Parathyroid adenoma (tissue), 2 donors: Measurements from ENCODE around the gene ZFAND3.

Experiments used
- H2AFZ ChIP-seq: fragments of 300-600 bp; sonication (generic); one replicate; pipeline ENCODE4 v1.7.0; 2017; ENCODE audit warnings: antibody characterized with exemption, mild to moderate bottlenecking
- H3K27ac ChIP-seq: fragments of 300-600 bp; sonication (generic); one replicate; pipeline ENCODE4 v1.7.0; 2017
- H3K27me3 ChIP-seq: fragments of 300-600 bp; sonication (generic); one replicate; pipeline ENCODE4 v1.7.0; 2017; ENCODE audit warnings: low read length; ENCODE audit not compliant: control insufficient read depth, insufficient read depth
- H3K36me3 ChIP-seq: fragments of 300-600 bp; sonication (generic); one replicate; pipeline ENCODE4 v1.7.0; 2017; ENCODE audit warnings: low read length; ENCODE audit not compliant: control insufficient read depth, insufficient read depth
- H3K4me1 ChIP-seq: fragments of 300-600 bp; sonication (generic); one replicate; pipeline ENCODE4 v1.7.0; 2017; ENCODE audit warnings: control low read depth
- H3K4me2 ChIP-seq: fragments of 300-600 bp; sonication (generic); one replicate; pipeline ENCODE4 v1.7.0; 2017; ENCODE audit warnings: low read length
- H3K4me3 ChIP-seq: fragments of 300-600 bp; sonication (generic); one replicate; pipeline ENCODE4 v1.7.0; 2017; ENCODE audit warnings: low read depth, low read length
- H3K79me2 ChIP-seq: fragments of 300-600 bp; sonication (generic); one replicate; pipeline ENCODE4 v1.7.0; 2017; ENCODE audit warnings: control low read depth
- H3K9ac ChIP-seq: fragments of 300-600 bp; sonication (generic); one replicate; pipeline ENCODE4 v1.7.0; 2017; ENCODE audit warnings: mild to moderate bottlenecking
- H3K9me3 ChIP-seq: fragments of 300-600 bp; sonication (generic); one replicate; pipeline ENCODE4 v1.7.0; 2017; ENCODE audit warnings: low read length; ENCODE audit not compliant: control insufficient read depth
- CTCF ChIP-seq: fragments of 300-600 bp; sonication (generic); IDR thresholded peaks from one replicate; pipeline ENCODE4 v1.7.0; 2017; ENCODE audit warnings: antibody characterized with exemption, mild to moderate bottlenecking
- donor health status: primary hyperparathyroidism.

ZFAND3 gene

GRCh38 chr6:37866590-37867507 is 47.3 kb downstream of the ZFAND3 start:
- no peak for TF ChIP-seq CTCF
- H3K4me2 ChIP-seq, result no peak overlapping the region

GRCh38 chr6:37867756-37868446 is 48.4 kb downstream of the ZFAND3 start:
- Histone ChIP-seq H2AFZ (no peak overlapping the region), H3K79me2 (peaks cover 82% of the 10 kb centered on the region), H3K9ac (no peak overlapping the region), H3K27me3 (no peaks in the 10 kb centered on the region), H3K36me3 (no peaks in the 10 kb centered on the region), H3K4me2 (no peak overlapping the region), H3K9me3 (no peaks in the 10 kb centered on the region), H3K4me1 (peaks cover 4% of the 10 kb centered on the region), H3K4me3 (no peak overlapping the region), H3K27ac (no peak overlapping the region)
- no peak for TF ChIP-seq CTCF

More at GRCh38 chr6:37866590-37867507, 47.3 kb downstream of the ZFAND3 start:
- no peak overlapping the region for H3K4me3 ChIP-seq
- no peak overlapping the region for H3K27ac ChIP-seq
- no peaks in the 10 kb centered on the region for H3K27me3 ChIP-seq
- peaks cover 83% of the 10 kb centered on the region for H3K79me2 ChIP-seq
- no peak overlapping the region for H3K9ac ChIP-seq
- H3K9me3 ChIP-seq, result no peaks in the 10 kb centered on the region
- H3K36me3 ChIP-seq, result no peaks in the 10 kb centered on the region
- peaks cover 6% of the 10 kb centered on the region for H3K4me1 ChIP-seq
- no peak overlapping the region for H2AFZ ChIP-seq

- no peaks in the 10 kb centered on the region for H3K27me3 ChIP-seq
- no peak for TF ChIP-seq CTCF
- no peak overlapping the region for H2AFZ ChIP-seq
- H3K4me3 ChIP-seq, result no peak overlapping the region
- H3K4me1 ChIP-seq, result peaks cover 4% of the 10 kb centered on the region
- peaks cover 80% of the 10 kb centered on the region for H3K79me2 ChIP-seq
- H3K9ac ChIP-seq, result no peak overlapping the region
- H3K36me3 ChIP-seq, result no peaks in the 10 kb centered on the region
- no peak overlapping the region for H3K27ac ChIP-seq
- H3K9me3 ChIP-seq, result no peaks in the 10 kb centered on the region
- no peak overlapping the region for H3K4me2 ChIP-seq
Observed at GRCh38 chr6:37868447-37868825, 48.9 kb downstream of the ZFAND3 start.

- no peaks in the 10 kb centered on the region for H3K9me3 ChIP-seq
- no peak overlapping the region for H3K4me3 ChIP-seq
- peaks cover 7% of the 10 kb centered on the region for H3K4me1 ChIP-seq
- H3K4me2 ChIP-seq, result no peak overlapping the region
- no peak overlapping the region for H2AFZ ChIP-seq
- no peak overlapping the region for H3K9ac ChIP-seq
- peaks cover 68% of the 10 kb centered on the region for H3K79me2 ChIP-seq
- no peak for TF ChIP-seq CTCF
- no peaks in the 10 kb centered on the region for H3K36me3 ChIP-seq
- no peaks in the 10 kb centered on the region for H3K27me3 ChIP-seq
- no peak overlapping the region for H3K27ac ChIP-seq
Observed at GRCh38 chr6:37871616-37872372, 52.3 kb downstream of the ZFAND3 start.
